H9 (cell line): Measurements from ENCODE around the gene GHR. TPM values are rescaled to one million over a fixed set of nuclear protein-coding genes. Genes with fewer than 3 reads are reported as not detected.

Experiments used
- DNase-seq: peaks from one replicate; pipeline ENCODE4 v3.0.0-alpha.2; 2017
- H2AFZ ChIP-seq: one replicate; pipeline ENCODE4 v1.6.1; 2013; ENCODE audit warnings: mild to moderate bottlenecking, low read length, control low read depth, moderate library complexity
- H2AK5ac ChIP-seq: 2 replicates; pipeline ENCODE4 v1.6.1; 2013; ENCODE audit warnings: low read length, control low read depth, mixed read lengths; ENCODE audit not compliant: insufficient read length
- H2BK120ac ChIP-seq: one replicate; pipeline ENCODE4 v1.6.1; 2013; ENCODE audit warnings: low read depth, mild to moderate bottlenecking, low read length, control low read depth, inconsistent platforms; ENCODE audit not compliant: poor library complexity, severe bottlenecking
- H2BK12ac ChIP-seq: 2 replicates; pipeline ENCODE4 v1.6.1; 2013; ENCODE audit warnings: low read length, control low read depth, mixed read lengths, low read depth; ENCODE audit not compliant: insufficient read length
- H2BK15ac ChIP-seq: 2 replicates; pipeline ENCODE4 v1.6.1; 2013; ENCODE audit warnings: low read depth, low read length, control low read depth
- H2BK20ac ChIP-seq: one replicate; pipeline ENCODE4 v1.6.1; 2013; ENCODE audit warnings: low read depth, mild to moderate bottlenecking, low read length, control low read depth, inconsistent platforms; ENCODE audit not compliant: poor library complexity, severe bottlenecking
- H2BK5ac ChIP-seq: 2 replicates; pipeline ENCODE4 v1.6.1; 2013; ENCODE audit warnings: low read length, control low read depth, mixed read lengths; ENCODE audit not compliant: insufficient read length
- H3K14ac ChIP-seq: 2 replicates; pipeline ENCODE4 v1.6.1; 2013; ENCODE audit warnings: low read length, control low read depth; ENCODE audit not compliant: insufficient read depth
- H3K18ac ChIP-seq: 2 replicates; pipeline ENCODE4 v1.6.1; 2013; ENCODE audit warnings: low read depth, mild to moderate bottlenecking, mixed read lengths, low read length, control low read depth; ENCODE audit not compliant: insufficient read length
- H3K23ac ChIP-seq: 2 replicates; pipeline ENCODE4 v1.6.1; 2013; ENCODE audit warnings: low read length, control low read depth, mixed read lengths, low read depth; ENCODE audit not compliant: insufficient read length
- H3K23me2 ChIP-seq: 2 replicates; pipeline ENCODE4 v1.6.1; 2013; ENCODE audit warnings: low read depth, mild to moderate bottlenecking, mixed read lengths, low read length, control low read depth; ENCODE audit not compliant: insufficient read length, poor library complexity, severe bottlenecking
- H3K27ac ChIP-seq: 2 replicates; pipeline ENCODE4 v1.5.1; 2013; ENCODE audit warnings: low read length, control low read depth, mixed read lengths, low read depth; ENCODE audit not compliant: insufficient read length
- H3K27me3 ChIP-seq: 2 replicates; pipeline ENCODE4 v1.6.1; 2013; ENCODE audit warnings: low read length, control low read depth, inconsistent platforms; ENCODE audit not compliant: insufficient read depth
- H3K4ac ChIP-seq: 2 replicates; pipeline ENCODE4 v1.6.1; 2013; ENCODE audit warnings: low read depth, mild to moderate bottlenecking, control low read depth, inconsistent platforms, low read length, moderate library complexity
- H3K4me1 ChIP-seq: 2 replicates; pipeline ENCODE4 v1.6.1; 2013; ENCODE audit warnings: low read length, control low read depth, inconsistent platforms; ENCODE audit not compliant: insufficient read depth
- H3K4me2 ChIP-seq: 2 replicates; pipeline ENCODE4 v1.6.1; 2013; ENCODE audit warnings: low read length, control low read depth, mixed read lengths; ENCODE audit not compliant: insufficient read length, insufficient read depth
- H3K56ac ChIP-seq: 2 replicates; pipeline ENCODE4 v1.6.1; 2013; ENCODE audit warnings: low read depth, mild to moderate bottlenecking, mixed read lengths, low read length, control low read depth; ENCODE audit not compliant: insufficient read length
- H3K79me1 ChIP-seq: 2 replicates; pipeline ENCODE4 v1.6.1; 2013; ENCODE audit warnings: low read depth, mild to moderate bottlenecking, moderate library complexity, low read length, control low read depth, inconsistent platforms; ENCODE audit not compliant: insufficient read depth, poor library complexity, severe bottlenecking
- H3K79me2 ChIP-seq: 2 replicates; pipeline ENCODE4 v1.6.1; 2013; ENCODE audit warnings: low read length, control low read depth, inconsistent platforms; ENCODE audit not compliant: insufficient read depth
- H3K9ac ChIP-seq: 2 replicates; pipeline ENCODE4 v1.6.1; 2013; ENCODE audit warnings: low read length, control low read depth, mixed read lengths; ENCODE audit not compliant: insufficient read length; ENCODE audit errors: extremely low read depth
- H3K9me3 ChIP-seq: one replicate; pipeline ENCODE4 v1.6.1; 2013; ENCODE audit warnings: low read depth, low read length, inconsistent platforms; ENCODE audit not compliant: control insufficient read depth
- H3T11ph ChIP-seq: one replicate; pipeline ENCODE4 v1.6.1; 2013; ENCODE audit warnings: mild to moderate bottlenecking, low read length, control low read depth, inconsistent platforms
- H4K20me1 ChIP-seq: one replicate; pipeline ENCODE4 v1.6.1; 2013; ENCODE audit not compliant: control insufficient read depth, insufficient read length, insufficient read depth
- H4K5ac ChIP-seq: 2 replicates; pipeline ENCODE4 v1.6.1; 2013; ENCODE audit warnings: low read depth, mild to moderate bottlenecking, mixed read lengths, low read length, control low read depth; ENCODE audit not compliant: insufficient read length
- H4K8ac ChIP-seq: replicated peaks from 2 replicates; pipeline ENCODE4 v1.6.1; 2013; ENCODE audit warnings: low read length, control low read depth, mixed read lengths, low read depth; ENCODE audit not compliant: insufficient read length
- H4K91ac ChIP-seq: 2 replicates; pipeline ENCODE4 v1.6.1; 2013; ENCODE audit warnings: low read depth, mild to moderate bottlenecking, moderate library complexity, mixed read lengths, low read length, control low read depth; ENCODE audit not compliant: insufficient read length
- H3K27ac Mint-ChIP-seq, 3 experiments: 2 replicates in 2 of 3; 3 replicates in 1 of 3; pipeline ENCODE4 v1.8.0; 2020 to 2021; ENCODE audit warnings: mixed read lengths in 3 of 3, mild to moderate bottlenecking in 1 of 3, moderate library complexity in 1 of 3
- H3K27me3 Mint-ChIP-seq: 2 replicates; pipeline ENCODE4 v1.8.0; 2021; ENCODE audit warnings: low read depth, mild to moderate bottlenecking, moderate library complexity, mixed read lengths
- H3K36me3 Mint-ChIP-seq, 3 experiments: 2 replicates in 2 of 3; 3 replicates in 1 of 3; pipeline ENCODE4 v1.8.0; 2020 to 2021; ENCODE audit warnings: low read depth in 3 of 3, mixed read lengths in 3 of 3; ENCODE audit not compliant: insufficient read depth in 1 of 3
- H3K4me1 Mint-ChIP-seq, 2 experiments: 2 replicates each; pipeline ENCODE4 v1.8.0; 2020; ENCODE audit warnings: mixed read lengths in 2 of 2
- H3K4me3 Mint-ChIP-seq, 2 experiments: 2 replicates in 1 of 2; 3 replicates in 1 of 2; pipeline ENCODE4 v1.8.0; 2020 to 2021; ENCODE audit warnings: mild to moderate bottlenecking in 2 of 2, mixed read lengths in 2 of 2, moderate library complexity in 1 of 2
- H3K9me3 Mint-ChIP-seq, 2 experiments: 2 replicates in 1 of 2; 3 replicates in 1 of 2; pipeline ENCODE4 v1.8.0; 2020; ENCODE audit warnings: mild to moderate bottlenecking in 2 of 2, mixed read lengths in 2 of 2, moderate library complexity in 1 of 2
- CTCF ChIP-seq: fragments of 200-600 bp; sonication (generic); conservative IDR thresholded peaks from 3 replicates; pipeline ENCODE4 v1.8.0; 2021; ENCODE audit warnings: antibody characterized with exemption, mild to moderate bottlenecking
- total RNA-seq: library from RNA; stranded (reverse); gene quantifications from 2 replicates; pipeline ENCODE4 v1.2.1, GENCODE V29; 2021

The GHR gene
- total RNA-seq, 1 experiment from 2014 or later, result 0.20 TPM

GRCh38 chr5:42487821-42488220 is 64.6 kb downstream of the GHR start:
- Histone ChIP-seq H3K9ac (no peak overlapping the region), H2BK5ac (no peak overlapping the region), H4K8ac (no peak overlapping the region), H2BK120ac (no peak overlapping the region), H3K4me2 (no peak overlapping the region), H3T11ph (no peak overlapping the region), H3K79me2 (no peaks in the 10 kb centered on the region), H2BK15ac (no peak overlapping the region), H2AFZ (no peak overlapping the region), H4K5ac (no peak overlapping the region), H3K56ac (no peak overlapping the region), H4K91ac (no peak overlapping the region), H3K4ac (no peak overlapping the region), H2AK5ac (no peak overlapping the region), H3K23ac (no peak overlapping the region), H3K18ac (no peak overlapping the region), H3K27ac (no peak overlapping the region), H3K23me2 (no peaks in the 10 kb centered on the region), H3K9me3 (peaks cover 3% of the 10 kb centered on the region), H2BK20ac (no peak overlapping the region), H2BK12ac (no peak overlapping the region), H4K20me1 (no peaks in the 10 kb centered on the region), H3K27me3 (no peaks in the 10 kb centered on the region), H3K4me1 (no peaks in the 10 kb centered on the region), H3K14ac (no peak overlapping the region), H3K79me1 (no peaks in the 10 kb centered on the region)
- Mint-ChIP-seq H3K4me1 (peaks cover 7 to 13% of the 10 kb centered on the region in 2 experiments), H3K27me3 (no peaks in the 10 kb centered on the region), H3K27ac (no peak overlapping the region), H3K9me3 (peaks cover 4 to 7% of the 10 kb centered on the region in 2 experiments), H3K4me3 (no peak overlapping the region), H3K36me3 (peaks cover 2 to 4% (median 3%) of the 10 kb centered on the region in 3 experiments; a peak in 5 of 7 replicates)
- no peak for DNase-seq
- no peak for TF ChIP-seq CTCF
